ENCODE results near the gene JDP2.
"Not testable (repeated sequence)": the region's sequence is repeated elsewhere in the genome, so short reads cannot be mapped to it uniquely, and the experiment has no call there.

The JDP2 gene, protein sequence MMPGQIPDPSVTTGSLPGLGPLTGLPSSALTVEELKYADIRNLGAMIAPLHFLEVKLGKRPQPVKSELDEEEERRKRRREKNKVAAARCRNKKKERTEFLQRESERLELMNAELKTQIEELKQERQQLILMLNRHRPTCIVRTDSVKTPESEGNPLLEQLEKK

DNA sequence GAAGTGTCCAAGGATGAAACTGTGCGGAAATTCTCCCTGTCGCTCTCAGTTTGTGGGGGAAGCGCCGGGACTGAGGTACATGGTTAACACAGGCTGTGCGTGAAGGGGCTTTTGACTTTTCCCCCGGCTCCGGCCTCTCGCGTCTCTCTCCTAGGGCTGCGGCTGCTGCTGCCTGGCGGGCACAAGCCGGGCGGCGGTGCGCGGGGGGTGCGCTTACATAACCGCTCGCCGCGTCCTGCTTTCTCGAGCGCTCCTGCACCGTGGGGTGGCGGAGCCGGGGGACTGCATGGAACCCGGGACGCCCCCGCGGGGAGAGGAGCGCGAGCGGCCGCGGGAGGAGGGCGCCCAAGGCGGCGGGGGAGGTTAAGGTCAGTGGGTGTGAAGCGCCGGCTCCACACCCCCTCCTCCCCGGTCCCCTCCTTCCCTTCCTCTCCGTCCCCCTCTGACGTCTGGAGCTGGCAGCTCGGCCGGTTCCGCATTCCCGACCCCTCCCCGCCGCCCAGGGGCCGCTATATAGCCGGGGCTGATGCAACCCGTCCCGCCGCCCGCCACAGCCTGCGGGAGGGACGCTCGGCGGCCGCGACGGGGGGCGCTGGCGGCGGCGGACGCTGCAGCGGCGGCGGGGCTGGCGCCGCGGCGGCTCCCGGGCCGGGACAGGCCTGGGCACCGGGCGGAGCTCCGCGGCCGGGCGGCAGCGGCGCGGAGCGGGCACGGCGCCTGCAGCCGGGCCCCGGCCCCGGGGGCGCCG is at the start of gene JDP2:
Gene JDP2, plus strand, starts transcription at position 541 of the 748 bp plus-strand sequence. CDS start 9,899 bp downstream, outside the sequence.
- DNase-seq (ENCODE audit: low read depth), result peak; percentile 61

DNA sequence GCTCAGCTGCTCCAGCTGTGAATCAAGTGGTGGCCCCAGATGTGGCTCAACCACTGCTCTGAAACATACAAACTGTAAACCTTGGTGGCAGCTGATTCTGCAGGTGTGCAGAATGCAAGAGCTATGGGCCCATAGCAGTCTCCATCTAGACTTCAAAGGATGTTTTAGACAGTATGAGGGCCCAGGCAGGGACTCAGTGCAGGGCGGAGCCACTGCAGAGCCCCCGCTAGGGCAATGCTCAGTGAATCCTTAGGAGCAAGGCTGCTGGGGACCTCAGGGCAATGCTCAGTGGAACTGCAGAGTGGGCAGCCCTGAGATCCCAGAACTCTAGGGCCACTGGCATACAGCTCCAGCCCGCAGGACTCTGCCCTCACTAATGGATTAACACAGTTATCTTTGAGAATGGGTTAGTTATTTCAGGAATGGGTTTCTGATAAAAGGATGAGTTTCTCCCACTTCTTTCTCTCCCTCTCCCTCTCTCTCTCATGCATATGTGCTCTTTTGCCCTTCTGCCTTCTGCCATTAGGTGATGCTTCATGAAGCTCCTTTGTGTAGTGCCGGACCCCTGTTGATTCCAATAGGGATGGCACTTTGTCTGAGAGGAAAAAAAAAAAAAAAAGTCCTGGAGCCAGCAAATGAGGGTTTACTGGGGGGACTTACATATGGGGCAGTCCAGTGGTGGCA is 48.4 kb upstream of the JDP2 start:
- DNase-seq (ENCODE audit: low read depth), result no peak

DNA sequence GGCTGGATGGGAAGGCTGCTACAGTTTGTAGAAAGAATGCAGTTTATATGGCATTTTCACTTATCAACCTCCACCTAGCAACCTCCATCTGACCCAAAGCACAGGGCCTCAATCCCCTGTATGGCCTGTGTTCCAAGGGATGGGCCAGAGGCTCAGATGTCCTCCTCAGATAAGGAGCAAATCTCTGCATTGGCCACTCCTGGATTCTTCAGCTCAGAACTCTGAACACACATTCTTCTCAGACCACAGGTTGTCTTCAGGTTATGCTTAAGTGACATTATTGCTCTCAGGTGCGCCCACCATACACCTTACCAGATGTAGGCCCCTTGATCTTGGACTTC is 47.9 kb upstream of the JDP2 start:
- DNase-seq (ENCODE audit: low read depth), result no peak

DNA sequence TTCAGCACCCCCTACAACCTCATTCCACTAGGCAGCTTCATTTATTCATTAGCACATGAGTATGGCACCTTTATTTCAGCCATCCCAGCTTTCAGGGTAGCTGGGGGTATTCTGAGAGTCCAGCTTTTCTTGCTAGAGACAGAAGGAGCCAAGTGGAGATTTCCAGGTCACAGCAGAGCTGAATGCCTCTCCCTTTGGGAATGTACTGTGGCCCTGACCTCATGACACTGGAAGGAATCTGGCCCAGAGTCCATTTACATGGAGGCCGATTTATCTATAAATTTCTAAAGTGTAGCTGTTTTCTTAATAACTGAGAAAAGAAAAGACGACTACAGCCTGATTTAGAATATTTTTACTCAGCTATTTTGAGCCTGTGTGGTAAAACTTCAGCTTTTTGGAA is 47.2 kb upstream of the JDP2 start:
- DNase-seq (ENCODE audit: low read depth), result no peak

DNA sequence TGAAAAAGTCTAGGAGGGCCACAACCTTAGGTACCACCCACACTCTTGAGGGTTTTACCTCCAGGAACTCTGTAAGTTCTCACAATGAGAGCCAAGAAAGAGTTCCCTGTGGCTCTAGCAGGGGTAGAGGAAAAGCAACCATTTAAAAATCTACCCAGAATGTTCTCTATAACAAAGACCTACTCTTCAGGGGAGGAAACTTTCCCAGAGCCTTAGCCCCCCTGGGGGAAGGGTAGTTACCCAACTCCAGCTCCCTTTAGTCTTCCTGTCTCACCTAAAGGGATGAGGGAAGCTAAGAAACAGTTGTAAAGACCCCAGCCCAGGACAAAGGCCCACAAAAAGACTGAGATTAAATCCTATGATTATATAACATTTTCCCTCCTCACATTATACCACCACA is 46.2 kb upstream of the JDP2 start:
- DNase-seq (ENCODE audit: low read depth), result no peak

DNA sequence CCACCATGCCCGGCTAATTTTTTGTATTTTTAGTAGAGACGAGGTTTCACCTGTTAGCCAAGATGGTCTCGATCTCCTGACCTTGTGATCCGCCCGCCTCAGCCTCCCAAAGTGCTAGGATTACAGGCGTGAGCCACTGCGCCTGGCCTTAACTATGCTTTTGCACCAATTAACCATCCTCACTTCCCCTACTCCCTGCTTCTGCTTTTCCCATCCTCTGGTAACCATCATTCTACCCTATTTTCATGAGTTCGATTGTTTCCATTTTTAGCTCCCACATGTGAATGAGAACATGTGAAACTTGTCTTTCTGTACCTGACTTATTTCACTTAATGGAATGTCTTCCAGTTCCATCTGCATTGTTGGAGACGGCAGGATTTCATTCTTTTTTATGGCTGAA is 44.6 kb upstream of the JDP2 start:
- not testable (repeated sequence) for DNase-seq (ENCODE audit: low read depth)

DNA sequence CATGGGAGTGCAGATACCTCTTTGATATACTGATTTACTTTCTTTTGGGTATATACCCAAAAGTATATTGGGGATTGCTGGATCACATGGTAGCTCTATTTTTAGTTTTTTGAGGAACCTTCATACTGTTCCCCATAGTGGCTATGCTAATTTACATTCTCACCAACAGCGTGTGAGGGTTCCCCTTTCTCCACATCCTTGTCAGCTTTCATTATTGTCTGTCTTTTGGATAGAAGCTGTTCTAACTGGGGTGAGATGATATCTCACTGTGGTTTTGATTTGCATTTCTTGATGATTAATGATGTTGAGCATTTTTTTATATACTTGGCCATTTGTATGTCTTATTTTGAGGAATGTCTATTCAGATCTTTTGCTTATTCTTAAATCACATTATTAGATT is 44.1 kb upstream of the JDP2 start:
- no peak for DNase-seq (ENCODE audit: low read depth)

DNA sequence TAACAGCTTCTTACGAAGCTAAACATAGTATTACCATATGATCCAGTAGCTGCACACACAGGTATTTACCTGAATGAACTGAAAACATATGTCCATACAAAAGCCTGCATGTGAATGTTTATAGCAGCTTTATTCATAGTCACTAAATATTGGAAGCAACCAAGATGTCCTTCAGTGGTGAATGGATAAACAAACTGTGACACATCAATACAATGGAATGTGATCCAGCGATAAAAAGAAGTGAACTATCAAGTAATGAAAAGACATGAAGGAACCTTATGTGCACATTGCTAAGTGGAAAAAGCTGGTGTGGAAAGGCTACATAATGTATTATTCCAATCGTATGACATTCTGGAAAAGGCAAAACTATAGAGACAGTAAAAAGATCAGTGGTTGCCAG is 38.1 kb upstream of the JDP2 start:
- peak; percentile 8 for DNase-seq (ENCODE audit: low read depth)

DNA sequence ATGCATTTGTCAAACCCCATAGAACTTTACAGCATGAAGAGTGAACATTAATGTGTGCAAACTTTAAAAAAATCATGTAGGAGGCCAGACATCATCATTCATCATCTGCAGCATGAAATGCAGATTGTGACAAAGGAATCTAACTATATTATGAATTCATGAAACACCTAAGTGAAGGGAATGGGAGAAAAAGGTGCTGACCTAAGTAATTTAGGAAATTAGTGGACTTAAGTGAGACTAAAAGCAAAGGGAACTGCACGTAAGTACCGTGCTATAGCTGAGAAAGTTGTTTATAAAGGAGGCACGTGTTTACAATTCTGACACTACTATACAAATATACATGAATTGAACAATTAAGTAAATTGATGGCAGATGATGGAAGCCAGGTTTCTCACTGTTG is 37.6 kb upstream of the JDP2 start:
- no peak for DNase-seq (ENCODE audit: low read depth)

DNA sequence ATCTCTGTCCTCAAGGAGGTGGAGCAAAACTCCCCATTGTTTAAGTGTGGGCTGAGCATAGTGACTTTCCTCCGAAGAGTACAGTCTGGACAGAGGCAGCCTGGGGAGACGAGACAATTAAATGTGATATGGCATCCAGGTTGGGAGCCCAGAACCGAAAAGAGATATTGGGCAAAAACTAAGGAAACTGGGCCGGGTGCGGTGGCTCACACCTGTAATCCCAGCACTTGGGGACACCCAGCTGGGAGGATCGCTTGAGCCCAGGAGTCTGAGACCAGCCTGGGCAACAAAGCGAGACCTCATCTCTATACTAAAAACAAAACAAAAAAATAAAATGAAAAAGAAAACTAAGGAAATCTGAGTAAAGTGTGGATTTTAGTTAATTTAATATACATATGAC is 35.9 kb upstream of the JDP2 start:
- no peak for DNase-seq (ENCODE audit: low read depth)

DNA sequence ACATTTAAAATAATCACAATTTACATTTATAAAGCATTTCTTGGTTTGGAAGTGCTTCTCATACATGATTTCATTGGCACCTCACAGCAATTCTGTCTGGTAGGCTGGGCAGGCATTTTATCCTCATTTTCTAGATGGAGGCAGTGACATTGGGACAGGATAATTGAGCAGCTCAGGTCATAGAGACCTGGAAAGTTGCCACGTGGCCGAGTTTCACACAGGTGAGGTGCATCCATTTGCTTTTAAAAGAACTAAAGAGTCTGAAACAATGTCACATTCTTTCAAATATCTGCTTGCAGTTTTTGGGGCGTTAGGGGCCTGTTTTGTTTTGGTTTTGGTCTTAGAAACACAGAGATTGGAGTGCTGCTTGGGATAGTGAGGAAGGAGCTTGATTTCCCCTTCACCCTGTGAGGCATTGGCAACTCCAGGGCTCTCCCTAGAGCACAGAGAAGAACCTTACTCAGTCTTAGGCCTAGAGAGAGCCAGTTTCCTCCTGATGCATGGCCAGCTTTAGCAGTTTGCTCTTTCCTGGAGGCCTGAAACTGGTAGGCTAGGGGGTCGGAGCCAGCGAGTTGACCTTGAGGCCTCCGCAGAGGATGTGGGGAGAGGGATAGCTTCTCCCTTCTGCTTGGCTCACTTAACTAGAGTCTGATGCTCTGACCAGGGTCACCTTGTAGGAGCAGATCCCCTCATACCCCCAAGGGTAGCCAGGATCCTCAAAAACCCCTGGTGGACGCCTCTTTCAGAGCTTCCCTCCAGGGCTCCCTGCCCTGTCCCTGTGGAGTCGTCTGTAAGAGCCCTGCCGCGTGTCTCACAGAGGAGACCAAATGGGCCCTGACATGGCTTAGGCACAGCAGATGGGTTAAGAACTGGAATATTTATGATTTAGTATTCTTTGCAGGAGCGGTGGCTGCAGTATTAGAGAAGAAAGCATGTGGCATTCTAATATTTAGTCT is 34.9 kb upstream of the JDP2 start:
- DNase-seq (ENCODE audit: low read depth), result no peak

DNA sequence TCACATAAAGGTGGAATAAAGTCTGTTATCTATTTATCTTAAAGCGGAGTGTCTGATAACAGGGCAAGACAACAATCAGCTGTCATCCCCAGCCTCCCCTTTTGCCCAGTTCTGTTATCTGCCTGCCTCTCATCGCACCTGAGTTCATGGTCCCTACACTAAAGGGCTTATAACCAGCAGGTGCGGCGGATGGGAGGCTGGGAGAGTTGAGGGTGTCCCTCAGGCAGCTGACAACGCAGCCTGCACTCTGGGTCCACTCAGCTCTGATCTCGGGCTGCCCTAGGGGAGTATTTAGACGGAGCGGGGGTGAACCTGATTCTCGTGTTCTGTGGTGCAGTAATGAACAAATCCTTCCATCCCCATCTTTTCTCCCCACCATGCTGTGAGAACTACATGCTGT is 34.0 kb upstream of the JDP2 start:
- DNase-seq (ENCODE audit: low read depth), result no peak

DNA sequence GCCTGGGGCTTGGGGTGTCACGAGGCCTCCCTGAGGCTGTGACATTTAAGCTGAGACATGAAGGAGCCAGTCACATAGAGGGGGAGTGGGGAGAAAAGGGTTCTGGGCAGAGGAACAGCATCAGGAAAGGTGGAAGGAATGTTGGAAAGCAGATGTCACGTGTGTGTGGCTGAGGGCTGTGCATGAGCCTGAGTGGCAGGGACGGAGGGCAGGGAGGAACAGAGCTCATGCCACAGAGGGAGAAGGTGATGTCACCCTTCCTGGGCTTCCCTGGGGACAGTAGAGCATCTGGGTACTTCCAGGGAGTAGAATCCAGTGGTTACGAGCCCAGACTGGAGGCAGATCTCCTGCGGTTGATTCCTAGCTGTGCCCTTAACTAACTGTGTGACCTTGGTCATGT is 32.0 kb upstream of the JDP2 start:
- DNase-seq (ENCODE audit: low read depth), result no peak

DNA sequence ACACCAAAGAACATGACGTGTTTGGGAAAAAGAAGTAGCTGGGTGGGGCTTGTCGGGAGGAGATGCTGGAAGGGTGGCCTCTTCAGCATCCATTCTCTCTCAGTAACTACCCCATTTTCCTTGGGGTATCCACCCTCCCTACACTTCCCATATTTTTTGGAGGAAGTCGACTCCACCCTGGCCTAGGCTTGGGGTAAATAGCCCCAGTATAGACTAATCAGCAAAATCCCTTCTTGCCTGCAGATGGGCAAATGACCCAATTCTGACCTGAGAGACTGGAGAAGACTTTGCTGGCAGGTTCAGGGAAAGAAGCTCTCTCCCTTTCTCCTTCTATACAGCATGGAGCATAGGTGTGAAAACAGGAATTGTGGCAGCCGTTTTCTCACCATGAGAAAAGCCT is 28.5 kb upstream of the JDP2 start:
- DNase-seq (ENCODE audit: low read depth), result no peak

DNA sequence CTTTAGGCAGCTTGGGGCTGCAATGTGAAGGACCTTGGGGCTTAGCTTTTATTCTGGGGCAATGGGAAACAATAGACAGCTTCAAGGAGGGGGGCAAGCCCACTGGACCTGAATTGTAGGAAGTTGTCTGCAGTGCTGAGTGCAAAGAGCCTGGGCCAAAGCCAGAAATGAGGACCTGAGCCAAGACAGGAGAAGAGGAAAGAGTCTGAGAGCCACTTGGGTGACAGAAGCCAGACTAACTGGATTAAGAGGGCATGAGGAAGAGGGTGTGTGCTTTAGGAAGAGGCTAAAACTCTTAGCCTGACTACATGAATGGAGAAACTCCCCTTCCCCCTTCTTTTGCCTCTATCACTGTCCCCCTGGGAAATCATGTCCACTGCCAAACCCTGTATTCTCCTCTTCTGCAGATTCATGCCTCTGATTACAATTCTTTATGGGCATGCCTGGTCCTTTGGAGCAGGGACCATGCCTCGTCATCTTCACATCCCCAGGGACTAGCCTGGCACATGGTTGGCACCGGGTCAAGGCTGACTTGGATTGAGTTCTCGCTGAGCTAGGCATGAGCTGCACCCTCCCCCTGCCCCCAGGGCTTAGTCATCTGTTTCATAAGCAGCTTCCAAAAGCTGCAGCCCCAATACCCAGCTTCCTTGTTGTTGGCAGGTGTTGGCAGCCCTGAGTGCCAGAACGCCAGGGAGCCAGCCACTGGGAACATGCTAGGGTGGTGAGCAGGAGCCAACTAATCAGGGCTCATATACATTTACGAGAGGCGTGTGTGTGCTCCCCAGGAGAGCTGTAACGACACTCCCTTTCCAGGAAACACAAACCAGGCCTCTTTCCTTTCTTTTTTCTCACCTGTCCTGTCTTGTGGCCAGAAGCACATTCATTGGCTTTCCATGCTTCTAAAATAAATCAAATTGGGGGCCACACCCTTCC is 27.7 kb upstream of the JDP2 start:
- peak; percentile 44 for DNase-seq (ENCODE audit: low read depth)

DNA sequence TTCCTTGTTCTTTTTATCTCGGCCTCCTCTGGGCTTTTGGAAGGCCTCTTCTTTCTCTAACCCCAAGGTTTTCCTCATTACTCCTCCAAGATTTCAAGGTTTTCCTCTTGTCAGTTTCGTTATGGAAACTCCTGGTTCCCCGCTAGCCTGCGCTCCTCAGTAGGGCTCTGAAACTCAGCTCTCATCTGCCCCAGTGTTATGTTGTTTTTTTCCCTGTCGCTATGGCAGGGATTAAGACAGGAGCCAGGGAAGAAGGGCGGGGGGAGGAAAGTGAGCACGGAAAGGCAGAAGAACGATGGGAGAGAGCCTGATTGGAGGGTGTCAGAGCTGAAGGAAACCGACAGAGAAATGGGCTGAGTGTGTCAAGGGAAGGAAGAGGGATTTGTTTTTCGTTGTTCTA is 26.5 kb upstream of the JDP2 start:
- DNase-seq (ENCODE audit: low read depth), result peak; percentile 77

DNA sequence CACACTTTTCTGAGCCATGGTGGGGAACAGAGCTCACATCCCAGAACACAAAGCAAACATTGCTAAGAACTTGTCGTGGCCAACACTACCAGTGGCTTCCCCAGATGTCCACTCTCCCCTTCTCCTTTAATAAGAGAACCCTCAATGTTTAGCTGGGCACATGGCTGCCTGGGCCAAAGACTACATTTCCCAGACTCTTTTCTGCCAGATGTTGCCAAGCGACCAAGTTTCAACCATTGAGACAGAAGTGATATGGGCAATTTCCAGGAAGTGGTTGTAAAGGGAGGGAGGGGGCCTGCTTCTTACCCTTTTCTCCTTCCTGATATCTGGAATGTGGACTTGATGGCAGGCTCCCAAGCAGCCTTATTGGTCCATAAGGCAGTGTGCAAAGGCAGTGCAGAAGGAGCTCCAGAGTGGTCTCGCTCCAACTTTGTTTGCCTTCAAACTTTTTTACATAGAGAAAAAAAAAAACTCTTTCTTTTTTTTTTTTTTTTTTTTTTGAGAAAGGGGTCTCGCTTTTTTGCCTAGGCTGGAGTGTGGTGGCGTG is 24.9 kb upstream of the JDP2 start:
- DNase-seq (ENCODE audit: low read depth), result no peak

DNA sequence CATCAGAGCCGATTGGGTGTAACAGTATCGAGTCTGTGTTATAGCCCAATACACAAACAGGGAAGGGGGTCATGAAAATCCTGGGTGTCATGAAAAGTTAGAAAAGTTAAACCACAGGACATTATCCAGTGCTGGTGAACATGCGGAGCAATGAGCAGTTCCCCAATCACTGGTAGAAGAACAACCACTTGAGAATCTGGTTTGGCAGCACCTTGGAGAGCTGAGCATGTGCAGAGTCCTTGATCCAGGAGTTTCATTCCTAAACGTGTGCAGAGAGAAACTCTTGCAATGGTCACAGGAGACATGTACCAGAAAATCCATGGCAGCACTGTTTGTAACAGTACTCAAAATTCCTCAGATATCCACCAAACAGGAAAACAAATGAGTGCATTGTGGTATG is 23.0 kb upstream of the JDP2 start:
- DNase-seq (ENCODE audit: low read depth), result no peak

DNA sequence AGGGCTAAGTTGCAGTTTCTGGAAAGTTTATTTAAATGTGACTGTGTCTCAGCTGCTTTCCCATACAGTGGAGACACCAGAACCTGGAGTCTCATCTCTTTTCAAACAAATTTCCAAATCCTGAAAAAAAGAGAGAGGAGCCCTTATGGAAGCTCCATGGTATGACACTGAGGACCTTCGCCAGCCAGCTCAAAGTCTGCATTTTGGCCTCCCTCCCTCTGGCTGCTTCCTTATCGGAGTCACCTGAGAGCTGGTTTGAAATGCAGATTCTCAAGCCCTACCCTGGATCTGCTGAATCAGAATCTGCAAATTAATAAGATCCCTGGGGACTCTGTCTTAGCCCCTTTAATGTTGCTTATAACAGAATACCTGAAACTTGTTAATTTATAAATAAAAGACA is 21.7 kb upstream of the JDP2 start:
- no peak for DNase-seq (ENCODE audit: low read depth)

DNA sequence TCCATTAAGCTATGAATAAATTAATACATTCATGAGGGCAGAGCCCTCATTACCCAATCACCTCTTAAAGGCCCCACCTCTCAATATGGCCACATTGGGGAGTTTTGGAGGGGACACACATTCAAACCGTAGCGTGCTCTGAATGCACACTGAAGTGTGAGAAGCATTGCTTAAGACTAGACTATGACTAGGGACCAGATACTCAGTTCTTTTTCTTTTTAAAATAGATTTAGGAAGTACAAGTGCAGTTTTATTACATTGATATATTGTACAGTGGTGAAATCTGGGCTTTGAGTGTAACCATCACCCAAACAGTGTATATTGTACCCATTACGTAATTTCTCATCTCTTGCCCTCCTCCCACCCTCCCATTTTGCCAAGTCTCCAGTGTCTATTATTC is 21.0 kb upstream of the JDP2 start:
- no peak for DNase-seq (ENCODE audit: low read depth)
